ENCODE results near the gene PON1. TPM values are rescaled to one million over a fixed set of nuclear protein-coding genes. Genes with fewer than 3 reads are reported as not detected.

PON1 gene
- total RNA-seq: 0.12 TPM

GRCh38 chr7:95324431-95324830, at the start of gene PON1:
TSS of gene PON1 (minus strand) at chr7:95324532. CDS start at chr7:95324475, 57 bp downstream.

Small RNAs within 50 kb of the gene (small RNA-seq; reads per million reads assigned to genes)
- gene AC004022.2 (ENCODE audit: low replicate concordance): not detected

Other genes starting within 250 kb of the PON1 start
- 1.9 TPM for gene PON3, start 71.8 kb upstream of the PON1 start, total RNA-seq
- gene PON2, start 110.5 kb upstream of the PON1 start, total RNA-seq: 112 TPM
- gene ASB4, start 161.4 kb upstream of the PON1 start, total RNA-seq: 7.0 TPM

Measured in metanephros (tissue), 2 donors.